Posterior vena cava (tissue), 2 donors: ENCODE results near the gene RUNX1. TPM values are rescaled to one million over a fixed set of nuclear protein-coding genes. Genes with fewer than 3 reads are reported as not detected.
"Not testable (repeated sequence)": the region's sequence is repeated elsewhere in the genome, so short reads cannot be mapped to it uniquely, and the experiment has no call there.

Source experiments
- DNase-seq: peaks from one replicate; pipeline ENCODE4 v3.0.0-alpha.2; 2020; ENCODE audit warnings: low spot score
- intact Hi-C, 2 donors: fragments of 100-400 bp; cut with DNase I; formaldehyde crosslinking; loops; one replicate each; pipeline versions ENCODE4 v1.14.1 to v1.14.2; 2022 to 2023
- total RNA-seq, 2 donors: library from RNA; stranded (reverse); fragmentation: NEBNext Ultra II Directional; extraction: Animal tissue kit (Norgen Biotek cat#: 25700); gene quantifications; one replicate each; pipeline ENCODE4 v1.2.1, GENCODE V29; 2021
- donor health status: DM: yes; HTN: yes; CAD: no.
- donor health status: DM: yes; HTN: yes; CAD: no.

Gene RUNX1
- total RNA-seq, 2 donors from 2014 or later, result 39.6 to 59.3 TPM

DNA sequence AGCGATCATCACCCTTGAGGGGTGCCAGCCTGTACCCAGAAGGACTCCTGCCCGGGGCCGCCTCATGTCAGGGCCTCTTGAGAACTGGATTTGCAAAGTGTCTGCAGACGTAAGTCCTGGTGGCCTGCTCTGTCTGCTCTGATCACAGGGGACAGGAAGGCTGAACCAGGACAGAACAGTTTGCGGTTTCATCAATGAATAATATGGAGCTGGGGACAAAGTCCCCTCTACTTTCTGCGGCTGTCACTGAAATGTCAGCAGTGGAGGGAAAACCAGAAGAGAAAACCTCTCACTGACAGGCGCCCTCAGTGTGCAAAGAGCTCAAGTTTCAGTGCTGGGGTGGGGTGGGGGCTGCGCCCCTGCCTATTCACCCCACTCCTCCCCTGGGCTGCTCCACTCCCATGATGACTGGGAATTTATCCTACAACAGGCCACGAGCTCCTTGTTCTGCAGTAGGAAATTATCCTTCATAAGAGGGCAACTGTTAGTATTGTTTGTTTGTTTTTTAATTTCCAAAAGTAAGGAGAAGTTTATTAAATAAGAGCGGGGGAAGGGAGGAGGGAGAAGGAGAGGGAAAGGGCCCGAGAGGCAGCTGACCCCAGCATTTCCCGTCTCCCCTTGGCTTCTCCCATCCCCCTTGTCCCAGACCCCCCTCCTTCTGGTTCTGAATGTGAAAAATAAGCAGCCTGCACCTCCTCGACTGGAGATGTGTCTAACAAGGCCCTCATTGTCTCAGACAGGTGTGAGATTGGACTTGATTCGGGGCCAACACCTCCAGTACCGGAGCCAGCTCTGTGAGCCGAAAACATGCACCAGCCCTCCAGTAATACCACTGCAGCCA lies 231.1 kb downstream of the RUNX1 start:
- intact Hi-C loops, result no loop called here

DNA sequence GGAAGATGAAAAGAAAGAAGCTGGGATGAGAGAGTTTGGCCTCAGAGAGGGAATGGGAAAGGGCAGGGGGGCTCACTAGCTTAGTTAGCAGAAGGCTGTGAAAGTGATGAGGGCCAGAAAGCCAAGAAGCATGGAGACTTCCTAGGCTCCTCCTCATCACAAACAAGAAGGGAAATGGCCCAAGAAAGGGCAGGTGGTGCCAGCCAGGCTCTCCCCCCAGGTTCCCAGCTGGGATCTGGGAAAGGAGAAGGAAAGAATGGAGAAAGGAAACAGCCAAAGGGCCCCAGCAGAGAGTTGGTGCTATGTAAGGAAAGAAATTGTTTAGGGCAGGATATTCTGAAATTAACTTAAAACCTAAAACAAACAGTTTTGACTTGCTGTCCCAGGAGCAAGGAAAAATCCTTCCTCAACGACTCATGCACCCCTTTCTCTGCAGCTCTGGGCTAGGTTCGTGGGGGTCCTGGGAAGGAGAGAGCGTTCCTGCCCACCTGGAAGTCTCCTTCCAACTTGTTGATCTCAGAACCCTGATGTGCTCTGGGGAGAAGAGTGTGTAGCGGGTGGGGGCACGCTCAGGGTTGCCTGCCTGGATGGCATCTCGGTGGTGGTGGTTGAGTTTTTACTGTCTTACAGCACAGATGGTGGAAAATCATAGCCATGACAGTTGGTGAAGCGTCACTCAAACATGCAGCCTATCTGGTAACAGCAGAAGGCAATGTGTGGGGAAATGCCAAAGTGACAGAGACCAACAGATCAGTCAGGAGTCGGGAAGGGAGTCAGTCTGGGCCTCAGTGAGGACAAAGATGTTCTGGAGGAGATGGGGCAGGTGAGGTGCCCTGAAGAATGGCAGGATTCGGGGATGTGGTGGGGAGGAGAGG lies 233.0 kb downstream of the RUNX1 start:
- intact Hi-C loops, result no loop called here
- DNase-seq, result no peak

More for the DNA sequence above, 231.1 kb downstream of the RUNX1 start:
- no peak for DNase-seq

DNA sequence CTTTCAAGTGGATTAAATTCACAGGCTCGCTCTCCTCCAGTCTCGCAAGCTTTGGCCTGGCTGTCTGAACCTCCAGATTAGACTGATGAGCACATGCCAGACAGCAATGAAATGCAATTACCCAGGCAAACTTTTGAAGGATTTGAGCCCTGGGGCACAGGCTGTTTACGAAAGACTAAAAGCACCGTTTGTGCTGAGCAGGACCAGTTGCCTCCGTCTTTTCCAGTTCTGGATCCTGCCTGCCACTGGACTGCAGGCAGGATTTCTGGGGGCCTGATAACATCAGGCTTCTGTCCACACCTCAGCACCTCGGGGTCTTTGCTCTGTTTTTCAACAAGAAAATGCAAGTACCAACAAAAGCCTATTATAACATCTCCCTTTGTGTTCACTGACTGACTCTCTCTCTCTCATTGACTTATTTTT lies 234.6 kb downstream of the RUNX1 start:
- no peak for DNase-seq
- intact Hi-C loops, result no loop called here

DNA sequence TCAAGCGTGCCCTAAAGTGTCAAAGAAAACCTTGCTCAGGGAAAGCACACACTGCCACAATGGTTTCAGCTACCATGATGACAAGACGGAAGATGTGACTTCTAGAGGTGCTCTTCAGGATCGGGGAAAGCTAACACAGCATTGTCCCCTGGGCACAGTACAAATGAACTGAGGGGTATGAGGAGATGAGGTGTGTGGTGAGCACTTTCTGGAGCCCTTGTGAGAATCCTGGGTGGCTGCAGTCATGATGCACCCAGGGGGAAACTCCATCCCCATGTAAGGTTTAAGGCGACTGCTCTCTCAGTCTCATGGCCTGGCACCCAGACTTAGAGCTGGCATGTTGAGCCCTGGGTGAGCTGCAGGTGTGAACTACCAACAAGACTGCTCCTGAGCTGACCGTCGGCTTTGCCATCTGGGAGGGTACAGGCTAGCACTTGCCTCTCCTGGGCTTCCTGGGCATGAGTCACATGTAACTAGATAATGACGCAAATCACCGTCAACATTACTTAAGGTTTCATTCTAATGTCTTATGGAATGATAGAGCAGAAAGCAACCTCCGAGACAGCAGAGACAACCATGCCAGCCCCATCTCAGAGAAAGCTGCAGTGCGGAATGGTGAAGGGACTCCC lies 235.7 kb downstream of the RUNX1 start:
- peak; percentile 64 for DNase-seq
- intact Hi-C loops, result no loop called here

DNA sequence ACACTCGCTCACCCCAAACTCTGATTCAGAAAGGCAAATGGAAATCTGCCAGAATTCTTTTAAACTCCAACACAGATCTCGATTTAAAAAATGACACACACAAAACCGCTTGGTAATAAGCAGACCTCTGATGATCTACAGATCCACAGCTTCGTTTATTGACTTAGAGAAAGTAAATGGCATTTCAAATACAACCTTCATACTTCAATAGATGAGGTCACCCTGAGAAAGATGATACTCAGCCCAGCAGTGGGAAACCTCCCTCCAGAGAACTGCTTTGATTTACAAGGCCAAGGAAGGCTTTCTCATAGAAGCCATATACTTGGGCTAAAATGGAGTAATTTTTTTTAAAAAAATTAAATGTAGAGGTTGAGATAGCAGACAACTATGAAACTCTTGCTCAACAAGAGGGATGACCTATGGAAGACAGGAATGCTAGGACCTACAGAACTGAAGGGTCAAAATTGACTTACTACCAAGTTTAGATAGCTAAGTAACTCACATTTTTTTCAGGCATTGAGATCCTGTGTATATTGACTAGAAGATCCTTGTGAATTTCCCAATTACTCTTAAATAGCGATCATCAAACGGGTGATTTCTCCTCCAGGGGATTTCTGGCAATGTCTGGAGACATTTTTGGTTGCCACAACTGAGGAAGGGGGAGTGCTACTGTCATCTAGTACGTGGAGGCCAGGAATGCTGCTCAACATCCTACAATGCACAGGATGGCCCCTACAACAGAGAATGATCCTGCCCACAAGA lies 236.4 kb downstream of the RUNX1 start:
- intact Hi-C loops, result no loop called here
- DNase-seq, result no peak

DNA sequence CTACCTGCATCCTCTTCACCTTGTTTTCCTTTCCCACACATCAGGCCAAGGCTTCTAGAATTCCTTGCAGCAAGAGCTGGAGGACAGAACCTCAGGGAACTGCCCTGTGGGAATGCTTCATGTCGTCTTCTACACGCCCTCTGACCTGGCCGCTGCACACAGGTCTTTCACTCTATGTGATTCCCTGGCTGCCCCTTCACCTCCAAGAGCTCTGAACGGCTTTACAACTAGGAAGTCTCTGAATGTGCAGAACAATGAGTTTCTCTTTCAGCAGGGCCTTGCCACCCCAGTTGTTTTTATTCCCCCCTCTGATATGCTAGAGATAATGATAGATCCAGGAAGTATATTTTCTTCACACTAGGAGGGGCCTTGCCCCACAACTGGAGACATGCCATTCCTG lies 237.7 kb downstream of the RUNX1 start:
- intact Hi-C loops, result no loop called here
- DNase-seq, result no peak

DNA sequence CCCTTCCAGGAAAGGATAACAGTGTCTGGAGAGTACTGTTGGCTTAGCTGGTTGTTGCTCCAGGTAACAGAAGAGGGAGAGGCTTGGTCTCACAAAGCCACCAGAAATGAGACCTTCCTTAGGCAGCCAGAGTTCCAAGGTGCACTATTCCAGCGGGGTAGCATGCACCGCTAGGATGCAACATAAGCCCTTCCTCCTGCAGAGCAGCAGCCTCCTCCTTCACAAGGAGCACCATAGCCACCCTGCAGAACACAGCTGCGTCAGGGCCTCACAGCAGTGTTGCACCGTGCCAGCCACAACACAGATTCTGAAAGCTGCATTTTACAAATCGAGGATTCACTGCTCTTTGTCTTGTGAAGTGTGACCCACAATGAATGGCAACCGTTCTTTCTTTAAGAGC lies 238.3 kb downstream of the RUNX1 start:
- no peak for DNase-seq
- intact Hi-C loops, result no loop called here

DNA sequence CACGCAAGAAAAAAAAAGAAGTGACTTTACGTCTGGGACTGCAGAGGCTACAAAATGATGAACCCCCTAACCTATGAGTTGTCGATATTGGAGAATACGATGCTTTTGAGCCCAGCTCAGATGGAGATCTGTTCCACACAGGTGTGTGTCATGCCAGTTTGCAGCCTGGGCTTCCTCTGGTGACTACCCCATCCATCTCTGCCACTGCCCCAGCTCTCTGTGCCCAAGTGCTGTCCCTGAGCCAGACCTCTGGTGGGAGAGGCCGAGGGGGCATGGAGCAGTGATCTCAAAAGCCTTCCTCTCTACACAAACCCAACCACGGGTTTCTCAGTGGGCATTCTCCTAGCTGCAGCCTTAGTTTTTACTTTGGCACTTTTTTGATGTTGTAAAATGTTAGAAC lies 239.3 kb downstream of the RUNX1 start:
- no peak for DNase-seq
- intact Hi-C loops, result no loop called here

DNA sequence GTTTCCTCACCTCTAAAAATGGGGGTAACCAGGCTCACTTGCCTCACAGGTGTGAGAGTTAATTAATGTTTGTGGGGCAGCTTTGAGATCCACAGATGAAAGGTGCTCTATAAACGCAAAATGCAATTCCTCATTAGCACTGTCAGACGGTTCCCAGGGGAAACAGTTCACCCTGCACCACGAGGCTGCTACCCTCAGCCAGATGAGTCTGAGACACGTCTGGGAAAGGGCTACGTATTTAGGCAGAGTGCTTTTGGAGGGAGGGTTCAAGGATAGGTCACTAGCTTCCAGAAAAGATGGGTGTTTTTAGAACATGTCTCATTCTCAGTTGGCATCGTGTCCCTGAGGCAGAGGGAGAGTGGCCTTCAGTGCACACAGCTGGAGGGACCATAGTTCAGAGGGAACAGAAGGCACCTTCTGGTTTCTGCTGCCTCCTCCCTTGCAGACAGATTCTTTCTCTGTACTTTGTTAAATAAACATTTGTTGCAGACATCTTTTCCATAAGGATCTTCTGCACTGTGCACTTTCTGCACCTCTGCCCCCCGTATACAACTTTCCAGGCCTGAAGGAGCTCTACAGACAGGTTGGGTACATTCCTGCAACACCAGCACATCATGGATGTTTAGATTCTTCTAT lies 240.4 kb downstream of the RUNX1 start:
- intact Hi-C loops, result no loop called here
- peak; percentile 63 for DNase-seq

DNA sequence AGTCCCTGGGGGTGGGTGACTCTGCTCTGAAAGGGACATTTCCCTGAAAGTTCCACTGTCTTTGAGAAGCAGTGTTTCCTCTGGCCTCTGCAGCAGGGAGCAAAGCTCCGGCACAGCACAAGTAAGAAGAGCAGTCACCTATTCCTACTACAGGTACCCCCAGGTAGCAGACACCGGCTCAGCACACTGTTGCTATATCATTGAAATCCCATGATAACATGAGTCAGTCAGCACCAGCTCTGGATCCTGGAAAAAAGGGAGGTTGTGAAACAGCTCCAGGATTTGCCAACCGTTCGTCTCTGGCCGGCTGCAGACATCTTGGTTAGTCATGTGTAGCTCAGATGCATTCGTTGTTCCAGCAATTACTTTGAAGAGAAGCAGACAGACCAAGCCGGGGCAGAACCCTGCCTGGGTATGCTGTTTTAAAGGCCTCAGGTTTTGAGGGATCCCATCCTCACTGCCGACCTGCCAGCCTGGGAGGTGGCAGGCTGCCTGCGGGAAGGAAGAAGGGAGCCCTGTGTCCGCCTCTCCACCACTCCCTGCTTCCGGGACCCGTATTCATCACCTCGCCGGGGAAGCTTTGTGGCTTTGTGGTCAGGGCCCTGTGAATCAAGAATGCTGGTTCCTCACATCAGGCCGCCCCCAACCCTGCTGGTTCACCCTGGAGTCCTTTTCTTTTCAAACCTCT lies 241.1 kb downstream of the RUNX1 start:
- intact Hi-C loops, result no loop called here
- DNase-seq, result peak; percentile 84

DNA sequence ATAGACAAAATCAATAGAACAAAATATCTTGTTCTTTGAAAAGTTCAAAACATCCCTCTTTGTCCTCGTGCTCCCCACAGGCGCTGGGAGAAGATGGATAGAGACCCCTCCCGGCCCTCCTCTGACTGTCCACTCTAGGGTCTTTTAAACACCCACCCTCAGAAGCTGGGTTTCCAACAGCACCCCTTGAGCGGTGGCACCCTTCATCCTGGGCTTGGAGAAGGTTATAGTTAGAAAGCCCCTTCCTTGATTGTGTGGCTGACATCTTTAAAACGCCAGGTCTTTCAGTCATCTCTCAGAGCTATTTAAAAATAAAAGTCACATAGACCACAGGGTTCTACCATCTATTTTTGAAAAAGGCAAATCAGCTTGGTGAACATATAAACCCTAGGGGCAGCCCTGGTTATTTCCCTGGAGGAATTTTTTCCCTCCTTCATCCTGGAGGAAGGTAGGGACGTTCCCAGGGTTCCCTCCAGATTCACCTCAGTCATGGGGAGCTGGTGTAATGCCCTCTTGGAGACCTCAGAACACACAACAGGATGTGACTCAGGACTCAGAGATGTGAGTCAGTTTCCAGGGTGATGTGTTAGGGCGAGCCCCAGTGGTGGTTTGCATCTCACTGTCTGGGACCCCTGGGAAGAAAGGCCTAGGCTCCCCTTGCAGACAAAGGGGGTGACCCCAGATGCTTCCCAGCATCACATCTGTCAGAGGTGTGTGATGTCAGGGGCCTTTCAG lies 241.8 kb downstream of the RUNX1 start:
- peak; percentile 78 for DNase-seq
- intact Hi-C loops, result no loop called here

DNA sequence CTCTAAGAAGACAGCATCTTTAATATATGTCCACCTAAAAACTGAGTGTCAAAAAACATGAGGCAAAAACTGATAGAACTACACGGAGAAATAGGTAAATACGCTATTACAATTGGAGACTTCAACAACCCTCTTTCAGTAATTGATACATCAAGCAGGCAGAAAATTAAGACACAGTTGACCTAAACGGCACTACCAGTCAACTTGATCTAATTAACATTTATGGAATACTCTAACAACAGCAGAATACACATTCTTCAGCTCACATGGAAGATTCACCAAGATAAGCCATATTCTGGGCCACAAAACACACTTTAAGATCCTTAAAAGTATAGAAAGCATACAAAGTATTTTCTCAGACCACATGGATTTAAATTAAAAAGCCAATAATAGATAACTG lies 242.7 kb downstream of the RUNX1 start:
- no peak for DNase-seq
- intact Hi-C loops, result no loop called here

DNA sequence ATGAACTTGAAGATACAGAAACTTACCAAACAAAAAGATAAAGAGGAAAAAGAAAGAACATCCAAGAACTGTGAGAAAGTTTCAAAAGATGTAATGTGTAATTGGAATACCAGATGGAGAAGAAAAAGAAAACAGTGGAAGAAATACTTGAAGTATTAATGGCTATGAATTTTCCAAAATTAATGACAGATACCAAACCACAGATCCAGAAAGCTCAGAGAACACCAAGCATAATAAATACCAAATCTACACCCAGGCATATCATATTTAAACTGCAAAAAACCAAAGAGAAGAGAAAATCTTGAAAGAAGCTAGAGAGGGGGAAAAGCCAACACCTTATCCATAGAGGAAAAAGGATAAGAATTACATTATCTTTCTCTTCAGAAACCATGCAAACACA lies 243.9 kb downstream of the RUNX1 start:
- no peak for DNase-seq

DNA sequence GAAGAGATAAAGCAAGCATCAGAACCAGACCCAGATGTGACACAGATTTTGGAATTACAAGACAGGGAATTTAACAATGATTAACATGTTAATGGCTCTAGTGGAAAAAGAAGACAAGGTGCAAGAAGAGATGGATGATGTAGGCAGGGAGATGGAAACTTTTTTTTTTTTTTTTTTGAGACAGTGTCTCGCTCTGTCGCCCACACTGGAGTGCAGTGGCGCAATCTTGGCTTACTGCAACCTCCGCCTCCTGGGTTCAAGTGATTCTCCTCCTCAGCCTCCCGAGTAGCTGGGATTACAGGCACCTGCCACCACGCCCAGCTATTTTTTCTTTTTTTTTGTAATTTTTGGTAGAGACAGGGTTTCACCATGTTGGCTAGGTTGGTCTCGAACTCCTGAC lies 244.5 kb downstream of the RUNX1 start:
- intact Hi-C loops, DNase-seq: not testable (repeated sequence)

More for the DNA sequence above, 243.9 kb downstream of the RUNX1 start:
- intact Hi-C loops, result no loop called here

DNA sequence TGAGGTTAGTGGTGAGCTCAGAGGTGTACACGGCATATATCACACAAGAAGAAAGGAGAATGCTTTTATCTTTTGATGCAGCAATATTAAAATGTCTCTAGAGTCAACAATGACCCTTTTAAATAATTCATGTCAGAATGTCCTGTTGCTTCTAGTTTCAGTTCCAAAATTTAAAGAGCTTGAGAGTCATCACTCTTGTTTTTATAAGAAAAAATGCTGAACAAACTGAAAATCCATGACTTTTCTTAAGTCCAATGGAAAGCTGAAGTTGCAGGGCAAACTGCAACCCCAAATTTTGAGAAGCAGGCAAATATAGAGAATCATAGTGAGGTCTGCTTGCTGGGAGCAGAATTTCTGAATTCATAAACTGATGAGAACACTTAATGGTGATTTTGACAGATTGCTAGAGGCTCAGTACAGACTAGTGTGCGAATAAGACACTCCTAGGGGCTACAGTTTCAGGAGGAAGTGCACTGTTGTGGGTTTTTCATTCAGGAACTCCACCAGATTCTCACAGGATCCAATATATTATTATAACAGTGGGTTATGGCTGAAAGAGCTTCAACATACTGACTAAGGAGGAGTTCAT lies 245.2 kb downstream of the RUNX1 start:
- intact Hi-C loops, result no loop called here
- no peak for DNase-seq

DNA sequence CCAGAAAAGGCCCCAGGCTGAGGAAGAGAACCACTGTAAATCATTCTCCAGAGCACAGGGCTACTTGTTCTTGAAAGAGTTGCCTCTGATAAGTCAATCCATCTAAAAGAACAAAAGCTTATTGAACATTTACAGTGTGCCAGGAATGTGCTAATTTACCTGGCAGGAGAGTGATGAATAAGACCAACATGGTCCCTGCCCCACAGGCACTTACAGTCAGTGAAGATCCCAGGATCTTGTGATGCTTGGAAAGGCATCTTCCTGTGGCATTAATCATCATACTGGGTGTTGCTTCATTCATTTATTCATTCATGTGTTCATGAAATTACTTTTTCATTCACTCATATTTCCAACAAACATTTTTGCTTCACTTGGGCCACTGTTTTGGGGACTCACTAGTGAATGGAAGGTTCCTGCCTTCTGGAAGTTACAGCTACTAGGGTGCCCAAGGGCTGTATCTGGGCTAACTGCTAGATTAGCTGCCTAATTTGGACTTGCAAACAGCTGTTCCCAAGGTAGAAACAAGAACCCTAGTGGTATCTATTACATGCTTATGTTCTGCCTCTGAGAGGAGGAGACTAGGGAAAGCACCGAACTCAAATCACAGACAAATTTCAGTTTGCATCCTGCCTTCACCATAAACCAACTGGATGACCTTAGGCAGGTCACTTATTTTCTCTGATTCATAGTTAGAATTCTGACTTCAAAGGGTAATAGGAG lies 246.8 kb downstream of the RUNX1 start:
- intact Hi-C loops, result no loop called here
- no peak for DNase-seq
